PFSK-1 (cell line): ENCODE measurements around the gene DIP2B.

Experiments
- POLR2AphosphoS5 ChIP-seq: IDR thresholded peaks from 2 replicates; pipeline ENCODE4 v1.6.1; 2012; ENCODE audit warnings: low read depth, mild to moderate bottlenecking, control low read depth, low read length, moderate library complexity
- SIN3A ChIP-seq: IDR thresholded peaks from 2 replicates; pipeline ENCODE4 v1.6.1; 2012; ENCODE audit warnings: mild to moderate bottlenecking, low read length, moderate library complexity, borderline replicate concordance; ENCODE audit not compliant: insufficient read depth

- no peak for TF ChIP-seq SIN3A
- no peak for TF ChIP-seq POLR2AphosphoS5
Observed at GRCh38 chr12:50784501-50784900, 279.7 kb downstream of the DIP2B start.
